HCT116 (cell line): ENCODE results near the gene TPRG1L. TPM values are rescaled to one million over a fixed set of nuclear protein-coding genes. Genes with fewer than 3 reads are reported as not detected.

Experiments
- ATAC-seq: fragments of 200-7000 bp; cut with Tn5 transposase; 2 replicates; pipeline ENCODE4 v1.9.1; 2020; ENCODE audit warnings: mild to moderate bottlenecking, moderate library complexity
- BruUV-seq: library from RNA; stranded (reverse); fragments of 400-500 nt; replicated peaks from 2 replicates; lab custom pipeline; 2021; lab: Mats Ljungman, UMichigan
- CTCF ChIA-PET: fragments of 300-600 bp; sonication (Branson Sonifier 250); formaldehyde crosslinking; loops from one replicate; lab custom pipeline; 2021; ENCODE audit warnings: antibody characterized with exemption; lab: Charles Lee
- POLR2A ChIA-PET: fragments of 300-600, 350-600 bp; sonication (Branson Sonifier 250); formaldehyde crosslinking; loops from one replicate; lab custom pipeline; 2021; ENCODE audit warnings: antibody characterized with exemption; lab: Charles Lee
- RAD21 ChIA-PET, 2 experiments: fragments of 300-600 bp; sonication (Branson Sonifier 250); formaldehyde crosslinking; loops; one replicate each; lab custom pipeline; 2023; ENCODE audit warnings: low total read pairs in 2 of 2; ENCODE audit not compliant: uncharacterized antibody in 2 of 2, unreplicated experiment in 2 of 2, low non-redundant PET in 1 of 2; lab: Charles Lee
- DNase-seq: peaks from one replicate; pipeline ENCODE4 v3.0.0-alpha.2; 2010; ENCODE audit warnings: low read depth, low spot score
- H2AFZ ChIP-seq: fragments of 200-600 bp; shearing (Covaris generic), sonication (generic); 2 replicates; pipeline ENCODE4 v1.6.1; 2017; ENCODE audit warnings: low read depth, mixed run types, mixed read lengths, antibody characterized with exemption, low read length; ENCODE audit not compliant: poor library complexity, severe bottlenecking
- H3K27ac ChIP-seq: 2 replicates; pipeline ENCODE4 v1.5.1; 2012; ENCODE audit warnings: low read depth, low read length
- H3K27me3 ChIP-seq: fragments of 200-600 bp; sonication (generic); 2 replicates; pipeline ENCODE4 v1.6.1; 2016; ENCODE audit warnings: mixed run types, low read length, mixed read lengths; ENCODE audit not compliant: insufficient read depth
- H3K36me3 ChIP-seq, 2 experiments: fragments of 200-500 bp in 1 of 2; fragments of 200-600 bp in 1 of 2; sonication (Bioruptor generic) in 1 of 2; sonication (generic) in 1 of 2; 2 replicates each; pipeline versions ENCODE4 v1.5.1 to v1.6.1; 2014 to 2016; ENCODE audit warnings: low read length in 2 of 2, inconsistent platforms in 1 of 2, mixed read lengths in 1 of 2, mixed run types in 1 of 2; ENCODE audit not compliant: insufficient read depth in 2 of 2, control insufficient read depth in 1 of 2
- H3K4me1 ChIP-seq, 2 experiments: fragments of 200-600 bp in 1 of 2; sonication (generic) in 1 of 2; 2 replicates each; pipeline versions ENCODE4 v1.5.1 to v1.6.1; 2012 to 2017; ENCODE audit warnings: low read length in 2 of 2, inconsistent platforms in 1 of 2, mild to moderate bottlenecking in 1 of 2, mixed read lengths in 1 of 2, mixed run types in 1 of 2, moderate library complexity in 1 of 2; ENCODE audit not compliant: insufficient read depth in 2 of 2, control insufficient read depth in 1 of 2
- H3K4me2 ChIP-seq: fragments of 200-600 bp; sonication (generic); 2 replicates; pipeline ENCODE4 v1.6.1; 2017; ENCODE audit warnings: mixed run types, low read length, mixed read lengths
- H3K4me3 ChIP-seq, 2 experiments: fragments of 200-600 bp in 1 of 2; sonication (generic) in 1 of 2; replicated peaks in 1 of 2; 2 replicates each; pipeline ENCODE4 v1.5.1; 2011 to 2016; ENCODE audit warnings: low read length in 2 of 2, control low read depth in 1 of 2, low read depth in 1 of 2, mild to moderate bottlenecking in 1 of 2, mixed read lengths in 1 of 2, mixed run types in 1 of 2
- H3K79me2 ChIP-seq: fragments of 200-600 bp; sonication (generic); 2 replicates; pipeline ENCODE4 v1.6.1; 2017; ENCODE audit warnings: mild to moderate bottlenecking, mixed run types, low read length, moderate library complexity, mixed read lengths; ENCODE audit not compliant: insufficient read depth
- H3K9ac ChIP-seq: fragments of 200-600 bp; sonication (generic); 2 replicates; pipeline ENCODE4 v1.6.1; 2016; ENCODE audit warnings: low read length, mixed read lengths
- H3K9me2 ChIP-seq: fragments of 200-600 bp; sonication (generic), shearing (Covaris generic); 2 replicates; pipeline ENCODE4 v1.6.1; 2017; ENCODE audit warnings: mixed run types, mild to moderate bottlenecking, moderate library complexity; ENCODE audit not compliant: insufficient read depth
- H3K9me3 ChIP-seq, 2 experiments: fragments of 200-500 bp in 1 of 2; fragments of 200-600 bp in 1 of 2; sonication (Bioruptor generic) in 1 of 2; sonication (generic) in 1 of 2; 2 replicates each; pipeline ENCODE4 v1.6.1; 2014 to 2017; ENCODE audit warnings: low read length in 2 of 2, mixed read lengths in 2 of 2, inconsistent platforms in 1 of 2, low read depth in 1 of 2, mild to moderate bottlenecking in 1 of 2, mixed run types in 1 of 2, moderate library complexity in 1 of 2; ENCODE audit not compliant: control insufficient read depth in 1 of 2, insufficient read depth in 1 of 2
- H4K20me1 ChIP-seq: fragments of 200-600 bp; sonication (generic), shearing (Covaris generic); 2 replicates; pipeline ENCODE4 v1.6.1; 2017; ENCODE audit warnings: mixed run types, mild to moderate bottlenecking, moderate library complexity; ENCODE audit not compliant: insufficient read depth
- CEBPB ChIP-seq: IDR thresholded peaks from 2 replicates; pipeline ENCODE4 v1.6.1; 2012; ENCODE audit warnings: low read depth
- EZH2 ChIP-seq: fragments of 200-600 bp; sonication (generic); IDR thresholded peaks from 2 replicates; pipeline ENCODE4 v1.6.1; 2017; ENCODE audit warnings: antibody characterized with exemption, mixed run types
- FOSL1 ChIP-seq: IDR thresholded peaks from 2 replicates; pipeline ENCODE4 v1.6.1; 2012; ENCODE audit warnings: low read depth
- POLR2A ChIP-seq: IDR thresholded peaks from 2 replicates; pipeline ENCODE4 v1.7.0; 2011; ENCODE audit warnings: borderline replicate concordance; ENCODE audit not compliant: insufficient read depth, insufficient read length; ENCODE audit errors: extremely low read depth
- POLR2AphosphoS5 ChIP-seq: IDR thresholded peaks from 2 replicates; pipeline ENCODE4 v1.6.1; 2011; ENCODE audit warnings: mild to moderate bottlenecking, low read depth, low read length, moderate library complexity
- SIN3A ChIP-seq: IDR thresholded peaks from 2 replicates; pipeline ENCODE4 v1.6.1; 2012; ENCODE audit warnings: low read depth
- SP1 ChIP-seq: IDR thresholded peaks from 2 replicates; pipeline ENCODE4 v1.6.1; 2012; ENCODE audit warnings: low read depth
- SRF ChIP-seq: IDR thresholded peaks from 2 replicates; pipeline ENCODE4 v1.6.1; 2012; ENCODE audit warnings: low read depth
- YY1 ChIP-seq: IDR thresholded peaks from 2 replicates; pipeline ENCODE4 v1.6.1; 2011; ENCODE audit warnings: low read length, low read depth, moderate library complexity, mild to moderate bottlenecking; ENCODE audit not compliant: insufficient replicate concordance; ENCODE audit errors: extremely low read depth
- ZFX ChIP-seq: fragments of 450-650 bp; IDR thresholded peaks from 2 replicates; pipeline ENCODE4 v1.6.1; 2017
- ZNF274 ChIP-seq: fragments of 200-500 bp; sonication (Bioruptor generic); IDR thresholded peaks from 2 replicates; pipeline ENCODE4 v1.6.1; 2014; ENCODE audit warnings: mild to moderate bottlenecking, low read depth, low read length, inconsistent platforms
- intact Hi-C: fragments of 100-400 bp; cut with micrococcal nuclease; formaldehyde crosslinking; loops from 2 replicates; pipeline ENCODE4 v1.10.0; 2022
- total RNA-seq: library from RNA; stranded (reverse); gene quantifications from one replicate; pipeline ENCODE4 v1.2.1, GENCODE V29; 2021; ENCODE audit not compliant: unreplicated experiment
- TF ChIP-seq, protein P1 (sequence below): IDR thresholded peaks from 2 replicates; pipeline ENCODE4 v1.6.1; 2012
- TF ChIP-seq, protein P2 (sequence below): IDR thresholded peaks from 2 replicates; pipeline ENCODE4 v1.6.1; 2011; ENCODE audit warnings: mild to moderate bottlenecking, low read length, moderate library complexity; ENCODE audit not compliant: insufficient replicate concordance; ENCODE audit errors: extremely low read depth
- TF ChIP-seq, protein P3 (sequence below): IDR thresholded peaks from 2 replicates; pipeline ENCODE4 v1.6.1; 2012

The TPRG1L gene
- total RNA-seq, 1 experiment from 2014 or later: 25.6 TPM

DNA sequence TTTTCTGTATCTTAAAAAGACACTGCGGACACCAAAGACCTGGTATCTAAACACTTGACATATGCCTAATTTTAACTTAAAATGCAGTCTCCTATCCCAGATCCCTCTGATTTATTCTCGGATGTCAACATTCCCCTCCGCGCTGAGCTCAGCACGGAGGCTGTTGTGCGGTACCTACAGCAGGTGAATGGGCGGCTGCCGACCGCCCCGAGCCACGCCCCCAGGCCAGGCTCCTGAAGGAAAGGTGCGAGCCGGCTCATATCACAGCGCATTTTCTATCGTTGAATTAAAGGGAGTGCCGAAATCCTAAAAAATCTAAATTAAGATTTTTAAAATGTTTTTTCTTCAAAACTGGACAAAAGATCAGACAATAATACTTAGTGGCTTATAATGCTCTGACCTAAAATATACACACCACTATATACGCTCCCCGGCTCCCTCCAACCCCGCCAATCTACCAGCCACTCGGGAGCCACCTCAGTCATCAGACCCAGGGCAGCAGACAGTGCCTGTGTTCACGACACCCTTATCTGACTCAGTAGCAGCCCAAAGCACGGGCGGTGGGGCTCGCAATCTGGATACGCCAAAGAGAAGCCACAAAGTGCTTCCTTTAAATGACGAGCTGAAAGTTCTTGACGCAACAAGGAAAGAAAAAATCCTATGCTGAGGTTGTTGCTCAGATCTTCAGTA lies 21.0 kb downstream of the TPRG1L start:
- TF ChIP-seq SRF (no peak), POLR2AphosphoS5 (no peak), EZH2 (no peak), POLR2A (no peak), CEBPB (no peak), ZNF274 (no peak), ZFX (no peak), SIN3A (no peak), FOSL1 (no peak), SP1 (no peak), YY1 (no peak)
- TF ChIP-seq, protein P1, sequence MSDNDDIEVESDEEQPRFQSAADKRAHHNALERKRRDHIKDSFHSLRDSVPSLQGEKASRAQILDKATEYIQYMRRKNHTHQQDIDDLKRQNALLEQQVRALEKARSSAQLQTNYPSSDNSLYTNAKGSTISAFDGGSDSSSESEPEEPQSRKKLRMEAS: no peak
- TF ChIP-seq, protein P2, sequence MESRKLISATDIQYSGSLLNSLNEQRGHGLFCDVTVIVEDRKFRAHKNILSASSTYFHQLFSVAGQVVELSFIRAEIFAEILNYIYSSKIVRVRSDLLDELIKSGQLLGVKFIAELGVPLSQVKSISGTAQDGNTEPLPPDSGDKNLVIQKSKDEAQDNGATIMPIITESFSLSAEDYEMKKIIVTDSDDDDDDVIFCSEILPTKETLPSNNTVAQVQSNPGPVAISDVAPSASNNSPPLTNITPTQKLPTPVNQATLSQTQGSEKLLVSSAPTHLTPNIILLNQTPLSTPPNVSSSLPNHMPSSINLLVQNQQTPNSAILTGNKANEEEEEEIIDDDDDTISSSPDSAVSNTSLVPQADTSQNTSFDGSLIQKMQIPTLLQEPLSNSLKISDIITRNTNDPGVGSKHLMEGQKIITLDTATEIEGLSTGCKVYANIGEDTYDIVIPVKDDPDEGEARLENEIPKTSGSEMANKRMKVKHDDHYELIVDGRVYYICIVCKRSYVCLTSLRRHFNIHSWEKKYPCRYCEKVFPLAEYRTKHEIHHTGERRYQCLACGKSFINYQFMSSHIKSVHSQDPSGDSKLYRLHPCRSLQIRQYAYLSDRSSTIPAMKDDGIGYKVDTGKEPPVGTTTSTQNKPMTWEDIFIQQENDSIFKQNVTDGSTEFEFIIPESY: no peak
- TF ChIP-seq, protein P3, sequence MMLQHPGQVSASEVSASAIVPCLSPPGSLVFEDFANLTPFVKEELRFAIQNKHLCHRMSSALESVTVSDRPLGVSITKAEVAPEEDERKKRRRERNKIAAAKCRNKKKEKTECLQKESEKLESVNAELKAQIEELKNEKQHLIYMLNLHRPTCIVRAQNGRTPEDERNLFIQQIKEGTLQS: no peak
- ChIA-PET CTCF (no interaction called here), RAD21 (no interaction called here), POLR2A (no interaction called here)
- peaks cover 4 to 10% of the 10 kb centered on the region in 2 experiments; a peak in 3 of 4 replicates for H3K4me1 ChIP-seq
- H3K36me3 ChIP-seq: peaks cover 16 to 19% of the 10 kb centered on the region in 2 experiments; a peak in 3 of 4 replicates
- DNase-seq (no peak), ATAC-seq (no peak)
- no TSS peak for BruUV-seq
- H3K27ac ChIP-seq: no peak overlapping the region
- H3K4me3 ChIP-seq: no peak overlapping the region
- peaks cover 26% of the 10 kb centered on the region for H3K79me2 ChIP-seq
- H3K9me2 ChIP-seq: no peaks in the 10 kb centered on the region
- no peak overlapping the region for H3K9ac ChIP-seq
- H4K20me1 ChIP-seq: no peaks in the 10 kb centered on the region
- no peaks in the 10 kb centered on the region for H3K27me3 ChIP-seq
- no peak overlapping the region for H3K4me2 ChIP-seq
- H3K9me3 ChIP-seq: no peaks in the 10 kb centered on the region
- H2AFZ ChIP-seq: no peak overlapping the region
- intact Hi-C loops: no loop called here
